NCI-H748 treated with DMSO at 0.1 percent for 48 hours (cell line): Measurements from ENCODE around the gene TTC9B.
"Not testable (repeated sequence)": the region's sequence is repeated elsewhere in the genome, so short reads cannot be mapped to it uniquely, and the experiment has no call there.

ENCODE experiments used
- DNase-seq: peaks from one replicate; lab custom pipeline; 2025; lab: John Stamatoyannopoulos, UW

Gene TTC9B

GRCh38 chr19:40214936-40215335 is 3.2 kb downstream of the TTC9B start:
- DNase-seq: no peak

DNA sequence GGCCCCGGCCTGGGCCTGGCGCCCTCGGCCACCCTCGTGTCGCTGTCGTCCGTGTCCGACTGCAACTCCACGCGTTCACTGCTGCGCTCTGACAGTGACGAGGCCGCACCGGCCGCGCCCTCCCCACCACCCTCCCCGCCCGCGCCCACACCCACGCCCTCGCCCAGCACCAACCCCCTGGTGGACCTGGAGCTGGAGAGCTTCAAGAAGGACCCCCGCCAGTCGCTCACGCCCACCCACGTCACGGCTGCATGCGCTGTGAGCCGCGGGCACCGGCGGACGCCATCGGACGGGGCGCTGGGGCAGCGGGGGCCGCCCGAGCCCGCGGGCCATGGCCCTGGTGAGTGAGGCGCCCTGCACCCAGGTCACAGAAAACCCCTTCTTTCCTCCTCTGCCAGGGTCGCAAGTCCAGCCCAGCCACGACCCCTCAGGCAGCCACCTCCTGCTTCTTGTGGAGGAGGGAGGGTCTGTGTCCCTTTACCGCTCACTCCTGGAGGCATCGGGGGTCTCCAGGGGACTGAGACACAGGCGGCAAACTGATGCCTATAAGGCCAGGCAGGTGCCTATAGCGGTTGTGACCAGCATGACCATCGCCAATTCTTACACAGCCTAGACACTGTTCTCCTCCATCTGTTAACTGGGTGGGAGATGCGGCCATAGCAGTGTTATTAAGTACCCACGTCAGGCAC is 4.2 kb downstream of the TTC9B start:
- no peak for DNase-seq

- DNase-seq: no peak
Observed at GRCh38 chr19:40213251-40213829, 4.8 kb downstream of the TTC9B start.

GRCh38 chr19:40210889-40211288 is 7.3 kb downstream of the TTC9B start:
- DNase-seq: no peak

GRCh38 chr19:40208602-40209001 is 9.6 kb downstream of the TTC9B start:
- no peak for DNase-seq

DNA sequence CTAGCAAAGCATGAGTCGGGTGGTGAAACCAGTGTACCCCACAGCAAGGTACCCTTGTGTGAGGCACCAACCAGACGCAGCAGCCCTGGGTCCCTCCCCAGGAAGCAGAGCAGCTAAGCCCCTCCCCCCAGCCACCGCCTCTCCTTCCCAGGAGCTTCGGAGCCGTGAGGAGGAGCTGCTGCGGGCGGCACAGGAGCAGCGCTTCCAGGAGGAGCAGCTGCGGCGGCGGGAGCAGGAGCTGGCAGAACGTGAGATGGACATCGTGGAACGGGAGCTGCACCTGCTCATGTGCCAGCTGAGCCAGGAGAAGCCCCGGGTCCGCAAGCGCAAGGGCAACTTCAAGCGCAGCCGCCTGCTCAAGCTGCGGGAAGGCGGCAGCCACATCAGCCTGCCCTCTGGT is 12.4 kb downstream of the TTC9B start:
- DNase-seq: no peak

GRCh38 chr19:40204381-40204780 is 13.8 kb downstream of the TTC9B start:
- no peak for DNase-seq

- DNase-seq: no peak
Observed at GRCh38 chr19:40200341-40201099, 17.7 kb downstream of the TTC9B start.

DNA sequence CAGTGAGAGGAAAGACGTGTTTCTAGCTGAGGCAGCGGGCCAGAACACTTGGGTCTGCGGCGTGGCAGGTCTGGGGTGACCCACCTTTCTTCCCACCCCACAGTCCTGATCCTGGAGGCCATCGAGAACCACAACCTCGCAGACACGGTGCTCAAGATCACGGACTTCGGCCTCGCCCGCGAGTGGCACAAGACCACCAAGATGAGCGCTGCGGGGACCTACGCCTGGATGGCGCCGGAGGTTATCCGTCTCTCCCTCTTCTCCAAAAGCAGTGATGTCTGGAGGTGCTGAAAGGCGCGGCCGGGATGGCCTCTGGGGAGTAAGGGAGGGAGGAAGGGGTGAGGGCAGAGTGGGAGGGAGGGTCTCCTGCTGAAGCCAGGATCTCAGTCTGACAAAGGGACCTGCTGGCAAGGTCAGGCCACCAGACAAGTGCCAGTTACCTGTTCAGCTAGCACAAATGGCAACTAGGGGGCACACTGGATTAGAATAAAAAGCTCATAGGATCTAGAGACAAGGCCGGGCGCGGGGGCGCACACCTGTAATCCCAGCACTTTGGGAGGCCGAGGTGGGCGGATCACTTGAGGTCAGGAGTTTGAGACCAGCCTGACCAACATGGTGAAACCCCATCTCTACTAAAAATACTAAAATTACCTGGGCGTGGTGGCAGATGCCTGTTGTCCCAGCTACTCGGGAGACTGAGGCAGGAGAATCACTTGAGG is 19.8 kb downstream of the TTC9B start:
- DNase-seq: no peak

DNA sequence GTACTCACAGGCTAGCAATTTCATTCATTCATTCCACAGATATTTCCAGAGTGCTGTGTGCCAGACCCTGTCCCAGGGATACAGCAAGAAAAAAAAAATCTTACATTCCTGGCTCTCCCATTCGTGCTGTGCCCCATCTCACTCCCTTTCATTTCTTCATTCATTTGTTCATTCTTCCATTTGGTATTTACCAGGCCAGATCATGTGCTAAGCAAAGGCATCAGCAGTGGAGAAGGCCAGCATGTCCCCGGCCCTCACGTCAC is 24.7 kb downstream of the TTC9B start:
- DNase-seq: no peak

DNA sequence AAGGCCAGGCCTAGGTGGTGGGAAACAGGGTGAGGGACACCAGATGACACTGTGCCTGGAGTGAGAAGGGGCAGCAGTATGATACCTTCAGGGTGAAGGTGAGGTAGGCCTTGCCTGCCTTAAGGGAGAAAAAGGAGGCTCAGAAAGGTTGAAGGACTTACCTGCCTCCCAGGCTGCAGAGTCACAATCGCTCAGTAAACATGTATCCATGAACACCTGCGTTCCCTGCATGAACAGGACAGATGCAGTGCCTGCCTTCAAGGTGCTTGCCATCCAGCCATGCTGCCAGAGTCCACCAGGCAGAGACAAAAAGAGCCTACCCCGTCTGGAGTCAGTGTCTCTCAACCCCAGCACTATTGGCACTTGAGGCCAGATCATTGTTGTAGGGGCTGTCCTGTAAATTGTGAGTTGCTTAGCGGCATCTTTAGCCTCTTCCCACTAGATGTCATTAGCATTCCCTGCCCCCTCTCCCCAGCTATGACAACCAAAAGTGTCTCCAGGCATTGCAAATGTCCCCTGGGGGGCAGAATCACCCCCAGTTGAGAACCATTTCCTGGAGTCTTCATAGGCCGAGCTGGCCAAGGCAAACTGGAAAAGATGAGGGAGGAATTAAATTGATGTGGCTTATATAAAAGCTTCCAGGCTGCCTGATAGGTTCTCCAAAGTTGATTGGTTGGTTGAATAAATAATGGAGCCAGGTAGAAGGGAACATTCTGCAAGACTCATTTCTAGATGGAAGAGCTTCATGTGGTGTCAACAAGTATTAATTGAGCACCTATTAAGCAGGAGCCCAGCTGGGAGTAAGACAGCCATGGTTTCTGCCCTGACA is 25.2 kb downstream of the TTC9B start:
- DNase-seq: no peak

- DNase-seq: no peak
Observed at GRCh38 chr19:40191836-40192646, 26.1 kb downstream of the TTC9B start.

DNA sequence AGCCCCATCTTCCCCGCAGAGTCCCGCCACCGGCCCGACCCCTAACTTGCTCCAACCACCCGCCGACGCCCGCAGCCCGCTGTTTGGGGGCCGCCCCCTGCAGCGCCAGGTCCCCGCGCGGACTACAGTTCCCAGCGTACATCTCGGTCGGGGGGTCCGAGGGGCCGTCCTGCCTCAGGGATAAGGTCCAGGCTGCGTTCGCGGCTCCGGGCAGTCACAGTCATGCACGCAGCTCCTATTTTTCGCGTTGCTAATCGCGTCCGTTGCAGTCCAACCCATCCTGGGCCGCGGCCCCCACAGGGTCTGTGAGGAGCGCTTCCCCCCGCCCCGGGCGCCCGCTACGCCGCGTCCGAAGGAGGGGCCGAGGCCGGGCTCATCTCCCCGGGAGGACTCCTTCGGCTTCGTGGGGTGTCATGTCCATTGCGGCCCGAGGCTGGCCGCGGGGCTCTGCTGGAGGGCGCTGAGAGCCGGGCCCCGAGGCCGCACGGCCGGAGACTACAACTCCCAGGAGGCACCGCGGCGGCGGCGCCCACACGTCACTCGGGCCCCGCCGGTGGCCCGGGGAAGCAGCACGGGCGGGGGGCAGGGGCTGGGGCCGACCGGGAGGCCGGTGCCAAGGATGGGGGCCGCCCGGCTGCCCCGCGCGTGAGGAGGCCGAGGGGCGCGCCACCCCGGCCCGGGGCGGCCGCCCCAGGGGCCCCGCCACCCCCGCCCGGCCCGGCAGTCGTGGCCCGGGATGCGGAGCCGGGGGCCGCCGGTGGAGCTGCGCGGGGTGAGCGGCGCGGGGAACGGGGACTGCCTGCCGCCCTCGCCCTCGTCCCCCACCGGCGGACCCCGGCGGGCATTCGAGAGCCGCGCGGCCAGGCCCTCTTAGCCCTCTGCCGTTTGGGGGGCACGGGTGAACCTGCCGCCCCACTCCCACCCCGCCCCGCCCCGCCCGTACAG is 27.0 kb downstream of the TTC9B start, which contains the start of gene MAP3K10:
Gene MAP3K10, plus strand, starts transcription at position 536 of the 945 bp plus-strand sequence. CDS start 606 bp downstream, outside the sequence.
- DNase-seq: peak; percentile 61

DNA sequence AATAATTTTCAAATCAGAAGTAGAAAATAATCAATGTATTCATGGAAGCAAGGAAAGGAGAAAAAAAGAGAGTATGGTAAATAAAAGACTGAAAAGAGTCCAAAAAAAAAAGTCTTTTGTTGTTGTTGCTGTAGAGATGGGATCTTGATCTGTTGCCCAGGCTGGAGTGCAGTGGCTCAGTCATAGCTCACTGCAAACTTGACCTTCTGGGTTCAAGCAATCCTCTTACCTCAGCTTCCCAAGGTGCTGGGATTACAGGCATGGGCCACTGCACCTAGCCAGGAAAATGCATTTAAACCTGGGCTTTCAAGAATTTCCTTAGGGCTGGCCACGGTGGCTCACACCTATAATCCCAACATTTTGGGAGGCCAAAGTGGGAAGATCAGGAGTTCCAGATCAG is 33.9 kb downstream of the TTC9B start:
- DNase-seq: no peak

- DNase-seq: no peak
Observed at GRCh38 chr19:40178756-40179155, 39.4 kb downstream of the TTC9B start.

- DNase-seq: no peak
Observed at GRCh38 chr19:40177286-40178070, 40.7 kb downstream of the TTC9B start.

- DNase-seq: no peak
Observed at GRCh38 chr19:40175820-40176219, 42.4 kb downstream of the TTC9B start.

DNA sequence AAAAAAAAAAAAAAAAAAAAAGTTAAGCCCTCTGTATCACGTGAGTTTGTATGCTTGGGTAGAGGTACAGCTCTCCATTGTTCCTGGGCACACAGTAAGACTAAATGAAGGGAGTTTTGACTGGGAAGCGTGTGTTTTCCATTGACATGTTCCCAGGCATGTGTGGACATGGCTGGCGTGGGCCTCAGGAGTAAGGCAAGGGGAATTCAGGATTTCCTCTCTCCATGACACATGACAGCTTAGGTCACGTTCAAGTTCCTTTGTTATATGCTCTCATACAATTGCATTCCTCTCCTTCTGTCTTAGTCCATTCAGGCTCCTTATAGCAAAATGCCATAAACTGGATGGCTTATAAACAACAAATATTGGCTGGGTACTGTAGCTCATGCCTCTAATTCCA is 44.1 kb downstream of the TTC9B start:
- no peak for DNase-seq

DNA sequence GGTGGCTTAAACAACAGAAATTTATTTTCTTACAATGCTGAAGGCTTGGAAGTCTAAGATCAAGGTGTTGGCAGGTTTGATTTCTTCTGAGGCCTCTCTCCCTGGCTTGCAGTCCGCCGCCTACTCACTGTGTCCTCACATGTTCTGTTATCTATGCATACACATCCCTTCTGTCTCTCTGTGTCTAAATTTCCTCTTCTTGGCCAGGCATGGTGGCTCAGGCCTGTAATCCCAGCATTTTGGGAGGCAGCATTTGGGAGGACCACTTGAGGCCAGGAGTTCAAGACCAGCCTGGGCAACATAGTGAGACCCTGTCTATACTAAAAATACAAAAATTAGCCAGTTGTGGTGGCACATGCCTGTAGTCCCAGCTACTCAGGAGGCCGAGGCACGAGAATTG is 46.9 kb downstream of the TTC9B start:
- DNase-seq: not testable (repeated sequence)
